Fibroblast of lung (primary cell): ENCODE results near the gene SEC24C. TPM values are rescaled to one million over a fixed set of nuclear protein-coding genes. Genes with fewer than 3 reads are reported as not detected.
"Not testable (repeated sequence)": the region's sequence is repeated elsewhere in the genome, so short reads cannot be mapped to it uniquely, and the experiment has no call there.

Experiments
- DNase-seq, 2 donors: peaks; one replicate each; pipeline versions ENCODE4 v3.0.0 to v3.0.0-alpha.2; 2010; ENCODE audit warnings: low read depth in 2 of 2
- H2AFZ ChIP-seq: 2 replicates; pipeline ENCODE4 v1.5.1; 2012; ENCODE audit warnings: low read length, control low read depth, inconsistent platforms
- H3K27ac ChIP-seq: 2 replicates; pipeline ENCODE4 v1.5.1; 2011; ENCODE audit warnings: low read length, control low read depth; ENCODE audit not compliant: insufficient read depth
- H3K27me3 ChIP-seq: 2 replicates; pipeline ENCODE4 v1.5.1; 2011; ENCODE audit warnings: mild to moderate bottlenecking, low read length; ENCODE audit not compliant: control insufficient read depth, insufficient read depth
- H3K36me3 ChIP-seq: 2 replicates; pipeline ENCODE4 v1.5.1; 2011; ENCODE audit warnings: low read length; ENCODE audit not compliant: control insufficient read depth, insufficient read depth
- H3K4me1 ChIP-seq: 2 replicates; pipeline ENCODE4 v1.5.1; 2011; ENCODE audit warnings: low read length; ENCODE audit not compliant: control insufficient read depth, insufficient read depth; ENCODE audit errors: extremely low read depth
- H3K4me2 ChIP-seq: 2 replicates; pipeline ENCODE4 v1.5.1; 2011; ENCODE audit warnings: low read length, control low read depth; ENCODE audit not compliant: insufficient read depth; ENCODE audit errors: extremely low read depth
- H3K4me3 ChIP-seq, 4 experiments: fragments of 200-600 bp in 1 of 4; sonication (generic) in 1 of 4; replicated peaks in 1 of 4; 2 replicates each; pipeline ENCODE4 v1.5.1; 2011 to 2016; ENCODE audit warnings: low read length in 4 of 4, low read depth in 3 of 4, mild to moderate bottlenecking in 3 of 4, control low read depth in 2 of 4, inconsistent platforms in 1 of 4, mixed read lengths in 1 of 4; ENCODE audit not compliant: insufficient read depth in 1 of 4; ENCODE audit errors: control extremely low read depth in 1 of 4
- H3K79me2 ChIP-seq: 2 replicates; pipeline ENCODE4 v1.5.1; 2012; ENCODE audit warnings: mild to moderate bottlenecking, low read length, inconsistent platforms; ENCODE audit not compliant: control insufficient read depth, insufficient read depth
- H3K9ac ChIP-seq: 2 replicates; pipeline ENCODE4 v1.5.1; 2011; ENCODE audit warnings: mild to moderate bottlenecking, low read length, control low read depth; ENCODE audit not compliant: insufficient read depth
- H3K9me3 ChIP-seq: 2 replicates; pipeline ENCODE4 v1.5.1; 2012; ENCODE audit warnings: low read depth, low read length; ENCODE audit not compliant: control insufficient read depth, insufficient read depth
- H4K20me1 ChIP-seq: 2 replicates; pipeline ENCODE4 v1.5.1; 2011; ENCODE audit warnings: low read length; ENCODE audit not compliant: control insufficient read depth, insufficient read depth; ENCODE audit errors: extremely low read depth
- CTCF ChIP-seq, 2 donors: IDR thresholded peaks in 1 of 2; conservative IDR thresholded peaks in 1 of 2; 1 replicate in 1 of 2; 2 replicates in 1 of 2; pipeline ENCODE4 v1.5.1; 2011 to 2012; ENCODE audit warnings: low read length in 2 of 2, control low read depth in 1 of 2, inconsistent platforms in 1 of 2, low read depth in 1 of 2, mild to moderate bottlenecking in 1 of 2
- EZH2 ChIP-seq: IDR thresholded peaks from 2 replicates; pipeline ENCODE4 v1.5.1; 2012; ENCODE audit warnings: low read length, control low read depth, mild to moderate bottlenecking; ENCODE audit errors: missing control alignments
- polyA plus RNA-seq, 2 donors: library from polyadenylated mRNA; depleted of rRNA in 1 of 2; stranded (reverse) in 1 of 2; unstranded in 1 of 2; fragments of >200 nt; gene quantifications; 2 replicates each; pipeline ENCODE4 v1.2.1, GENCODE V29; 2011 to 2012; ENCODE audit warnings: missing spikeins in 1 of 2
- total RNA-seq: library from RNA; depleted of rRNA; stranded (reverse); fragments of >200 nt; gene quantifications from 2 replicates; pipeline ENCODE4 v1.2.1, GENCODE V29; 2014

Gene SEC24C
- total and polyA plus RNA-seq, 2 donors (not counting 1 experiment from before 2014, with no cell fraction given): 58.0 to 60.4 TPM

DNA sequence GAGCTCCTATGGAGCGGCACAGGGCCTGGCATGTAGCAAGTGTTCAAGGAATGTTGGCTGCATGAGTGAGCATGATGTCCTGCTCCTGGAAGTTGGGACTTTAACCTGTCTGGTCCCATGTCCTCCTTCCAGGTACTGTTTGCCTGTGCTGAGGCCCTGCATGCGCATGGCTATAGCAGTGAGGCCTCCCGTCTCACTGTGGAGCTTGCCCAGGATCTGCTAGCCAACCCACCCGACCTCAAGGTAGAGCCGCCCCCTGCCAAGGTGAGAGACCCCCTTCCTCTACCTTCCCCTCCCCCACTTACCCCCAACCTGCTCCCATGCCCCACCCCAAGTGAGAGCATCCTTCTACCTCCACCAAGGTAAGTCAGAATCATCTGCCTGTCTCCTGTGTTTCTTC, 49.3 kb downstream of the SEC24C start:
- no peaks in the 10 kb centered on the region for H4K20me1 ChIP-seq
- H3K27me3 ChIP-seq: no peaks in the 10 kb centered on the region
- H3K9me3 ChIP-seq: no peaks in the 10 kb centered on the region
- H3K4me3 ChIP-seq: no peak overlapping the region
- no peak overlapping the region for H2AFZ ChIP-seq
- no peak for DNase-seq
- peaks cover 56% of the 10 kb centered on the region for H3K36me3 ChIP-seq
- no peak overlapping the region for H3K27ac ChIP-seq
- H3K79me2 ChIP-seq: peaks cover 8% of the 10 kb centered on the region
- H3K4me1 ChIP-seq: no peaks in the 10 kb centered on the region
- H3K4me2 ChIP-seq: no peak overlapping the region
- no peak for TF ChIP-seq CTCF (conservative IDR thresholded peaks at IDR 0.05 in 1 of 2, IDR thresholded peaks at IDR 0.05 in 1 of 2; ENCODE audit: low read depth in 1 of 2, low read length in 2 of 2)
- no peak for TF ChIP-seq EZH2
- no peak overlapping the region for H3K9ac ChIP-seq

- not testable (repeated sequence) for H3K4me2 ChIP-seq, H3K27me3 ChIP-seq, H3K27ac ChIP-seq, H3K4me3 ChIP-seq, H2AFZ ChIP-seq, H4K20me1 ChIP-seq, H3K9me3 ChIP-seq, H3K79me2 ChIP-seq, DNase-seq, H3K4me1 ChIP-seq, H3K9ac ChIP-seq
- peaks cover 50% of the 10 kb centered on the region for H3K36me3 ChIP-seq
Observed at GRCh38 chr10:73795491-73795890, 51.3 kb downstream of the SEC24C start.

DNA sequence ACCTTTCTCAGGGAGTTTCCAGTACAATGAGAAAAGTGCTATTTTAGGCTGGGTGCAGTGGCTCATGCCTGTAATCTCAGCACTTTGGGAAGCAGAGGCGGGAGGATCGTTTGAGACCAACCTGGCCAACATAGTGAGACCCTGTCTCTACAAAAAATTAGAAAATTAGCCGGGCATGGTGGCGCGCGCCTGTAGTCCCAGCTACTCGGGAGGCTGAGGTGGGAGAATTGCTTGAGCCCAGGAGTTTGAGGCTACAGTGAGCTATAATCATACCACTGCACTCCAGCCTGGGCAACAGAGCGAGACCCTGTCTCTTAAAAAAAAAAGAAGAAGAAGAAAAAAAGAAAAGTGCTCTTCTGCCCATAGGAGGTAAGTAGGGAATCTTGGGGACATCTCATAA, 51.9 kb downstream of the SEC24C start:
- H3K4me1 ChIP-seq, DNase-seq, H3K4me2 ChIP-seq, H3K27me3 ChIP-seq, H4K20me1 ChIP-seq, H3K4me3 ChIP-seq, H3K27ac ChIP-seq, H2AFZ ChIP-seq, H3K9me3 ChIP-seq, H3K9ac ChIP-seq, H3K79me2 ChIP-seq: not testable (repeated sequence)
- peaks cover 48% of the 10 kb centered on the region for H3K36me3 ChIP-seq

- TF ChIP-seq EZH2 (no peak), CTCF (conservative IDR thresholded peaks at IDR 0.05 in 1 of 2, IDR thresholded peaks at IDR 0.05 in 1 of 2; ENCODE audit: low read depth in 1 of 2, low read length in 2 of 2) (no peak)
- no peaks in the 10 kb centered on the region for H3K79me2 ChIP-seq
- H3K4me2 ChIP-seq: no peak overlapping the region
- no peaks in the 10 kb centered on the region for H3K4me1 ChIP-seq
- no peaks in the 10 kb centered on the region for H3K27me3 ChIP-seq
- no peaks in the 10 kb centered on the region for H4K20me1 ChIP-seq
- H3K9me3 ChIP-seq: no peaks in the 10 kb centered on the region
- no peak overlapping the region for H3K4me3 ChIP-seq
- H3K27ac ChIP-seq: no peak overlapping the region
- H3K36me3 ChIP-seq: peaks cover 45% of the 10 kb centered on the region
- H2AFZ ChIP-seq: no peak overlapping the region
- no peak overlapping the region for H3K9ac ChIP-seq
- no peak for DNase-seq
Observed at GRCh38 chr10:73796766-73797165, 52.6 kb downstream of the SEC24C start.
